Ascending aorta (tissue), 2 donors: ENCODE measurements around the gene ZP1. TPM values are rescaled to one million over a fixed set of nuclear protein-coding genes. Genes with fewer than 3 reads are reported as not detected.

ENCODE experiments used
- DNase-seq, 2 donors: peaks; one replicate each; pipeline ENCODE4 v3.0.0-alpha.2; 2019; ENCODE audit warnings: low spot score in 2 of 2
- H3K27ac ChIP-seq, 2 donors: fragments of 200-600 bp; sonication (generic); one replicate each; pipeline ENCODE4 v1.5.1; 2016 to 2017; ENCODE audit warnings: mild to moderate bottlenecking in 1 of 2
- H3K27me3 ChIP-seq: fragments of 200-600 bp; sonication (generic); one replicate; pipeline ENCODE4 v1.5.1; 2017
- H3K36me3 ChIP-seq, 2 donors: fragments of 200-600 bp; sonication (generic); one replicate each; pipeline ENCODE4 v1.5.1; 2016
- H3K4me1 ChIP-seq, 2 donors: fragments of 200-600 bp; sonication (generic); one replicate each; pipeline ENCODE4 v1.5.1; 2016 to 2017; ENCODE audit warnings: mild to moderate bottlenecking in 1 of 2
- H3K4me3 ChIP-seq, 2 donors: fragments of 200-600 bp; sonication (generic); one replicate each; pipeline ENCODE4 v1.5.1; 2016 to 2017; ENCODE audit warnings: mild to moderate bottlenecking in 1 of 2
- H3K9me3 ChIP-seq, 2 donors: fragments of 200-600 bp; sonication (generic); one replicate each; pipeline ENCODE4 v1.5.1; 2016
- CTCF ChIP-seq, 3 experiments: fragments of 200-600 bp in 2 of 3; fragments of 450-650 bp in 1 of 3; sonication (generic) in 2 of 3; IDR thresholded peaks; one replicate each; pipeline ENCODE4 v1.5.1; 2016 to 2019; ENCODE audit warnings: antibody characterized with exemption in 3 of 3, mild to moderate bottlenecking in 1 of 3, moderate library complexity in 1 of 3
- intact Hi-C: fragments of 100-400 bp; cut with DNase I; formaldehyde crosslinking; loops from one replicate; pipeline ENCODE4 v1.15.1; 2023
- total RNA-seq: library from RNA; depleted of rRNA; stranded (reverse); fragments of >200 nt; gene quantifications from one replicate; pipeline ENCODE4 v1.1.0, GENCODE V29; 2016

Gene ZP1
- total RNA-seq, 1 donor from 2014 or later: not detected

GRCh38 chr11:60847896-60848295, 19.4 kb upstream of the ZP1 start:
- DNase-seq: no peak
- Histone ChIP-seq H3K36me3 (peaks cover 27 to 40% of the 10 kb centered on the region in 2 donors), H3K27ac (no peak overlapping the region), H3K27me3 (no peaks in the 10 kb centered on the region), H3K4me1 (peaks cover 6 to 11% of the 10 kb centered on the region in 2 donors), H3K4me3 (no peak overlapping the region), H3K9me3 (no peaks in the 10 kb centered on the region)
- no peak for TF ChIP-seq CTCF (IDR thresholded peaks at IDR 0.05)
- intact Hi-C loops: no loop called here

GRCh38 chr11:60848714-60849151, 18.6 kb upstream of the ZP1 start:
- H3K4me1 ChIP-seq: peaks cover 0 to 5% of the 10 kb centered on the region in 2 donors
- no peaks in the 10 kb centered on the region for H3K27me3 ChIP-seq
- intact Hi-C loops: no loop called here
- H3K9me3 ChIP-seq: no peaks in the 10 kb centered on the region
- no peak for TF ChIP-seq CTCF (IDR thresholded peaks at IDR 0.05)
- no peak overlapping the region for H3K27ac ChIP-seq
- no peak overlapping the region for H3K4me3 ChIP-seq
- peaks cover 27 to 40% of the 10 kb centered on the region in 2 donors for H3K36me3 ChIP-seq
- DNase-seq: no peak

GRCh38 chr11:60849641-60850520, 17.5 kb upstream of the ZP1 start:
- intact Hi-C loops: no loop called here
- TF ChIP-seq CTCF (IDR thresholded peaks at IDR 0.05): no peak
- Histone ChIP-seq H3K9me3 (no peaks in the 10 kb centered on the region), H3K27ac (no peak overlapping the region), H3K27me3 (no peaks in the 10 kb centered on the region), H3K36me3 (peaks cover 27 to 40% of the 10 kb centered on the region in 2 donors), H3K4me3 (no peak overlapping the region), H3K4me1 (no peaks in the 10 kb centered on the region)
- no peak for DNase-seq

GRCh38 chr11:60851327-60852104, 15.8 kb upstream of the ZP1 start:
- Histone ChIP-seq H3K9me3 (no peaks in the 10 kb centered on the region), H3K4me1 (no peaks in the 10 kb centered on the region), H3K27ac (no peak overlapping the region), H3K36me3 (peaks cover 27 to 40% of the 10 kb centered on the region in 2 donors), H3K4me3 (no peak overlapping the region), H3K27me3 (no peaks in the 10 kb centered on the region)
- no peak for DNase-seq
- no peak for TF ChIP-seq CTCF (IDR thresholded peaks at IDR 0.05)
- intact Hi-C loops: no loop called here

GRCh38 chr11:60852117-60852981, 15.0 kb upstream of the ZP1 start:
- H3K27me3 ChIP-seq: no peaks in the 10 kb centered on the region
- peaks cover 27 to 40% of the 10 kb centered on the region in 2 donors for H3K36me3 ChIP-seq
- intact Hi-C loops: no loop called here
- TF ChIP-seq CTCF (IDR thresholded peaks at IDR 0.05): no peak
- H3K4me3 ChIP-seq: no peak overlapping the region
- no peaks in the 10 kb centered on the region for H3K4me1 ChIP-seq
- no peak for DNase-seq
- H3K27ac ChIP-seq: no peak overlapping the region
- H3K9me3 ChIP-seq: no peaks in the 10 kb centered on the region
